Astrocyte of the cerebellum (primary cell): ENCODE data around the gene PAPPA.
A peak's percentile ranks its signal among the peaks of the same experiment; 100 is the strongest.

ENCODE experiments used
- DNase-seq: peaks from one replicate; pipeline ENCODE4 v3.0.0-alpha.2; 2011; ENCODE audit warnings: low read depth
- H3K4me3 ChIP-seq: 2 replicates; pipeline ENCODE4 v1.5.1; 2011; ENCODE audit warnings: mild to moderate bottlenecking, low read depth, low read length, moderate library complexity
- in situ Hi-C: cut with HindIII; loops from 2 replicates; pipeline ENCODE4 v1.10.0; 2017; ENCODE audit warnings: low sequenced_read_pairs
- TF ChIP-seq, protein P1 (sequence below): IDR thresholded peaks from 2 replicates; pipeline ENCODE4 v1.5.1; 2012; ENCODE audit warnings: low read length, low read depth, moderate library complexity, mild to moderate bottlenecking; ENCODE audit errors: missing control alignments

PAPPA gene

DNA sequence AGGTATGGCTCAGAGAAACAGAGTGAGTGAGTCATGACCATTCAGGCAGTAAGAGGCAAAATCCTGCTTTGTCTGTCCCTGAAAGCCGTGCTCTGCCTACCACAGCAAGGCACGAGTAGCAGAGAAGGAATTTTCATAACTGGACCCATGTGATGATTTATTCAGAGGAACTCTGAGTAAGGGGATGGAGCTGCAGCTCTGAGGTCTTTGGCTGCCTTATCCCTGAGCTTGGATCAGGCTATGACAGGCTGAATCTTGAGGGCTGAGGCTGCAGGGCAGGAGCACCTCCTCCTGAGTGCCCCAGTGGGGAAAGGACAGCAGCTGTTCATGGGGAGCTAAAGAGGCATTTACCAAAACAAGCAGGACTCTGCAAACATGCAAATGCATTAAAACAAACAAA lies 183.4 kb downstream of the PAPPA start:
- in situ Hi-C loops = no loop called here
- TF ChIP-seq, protein P1, sequence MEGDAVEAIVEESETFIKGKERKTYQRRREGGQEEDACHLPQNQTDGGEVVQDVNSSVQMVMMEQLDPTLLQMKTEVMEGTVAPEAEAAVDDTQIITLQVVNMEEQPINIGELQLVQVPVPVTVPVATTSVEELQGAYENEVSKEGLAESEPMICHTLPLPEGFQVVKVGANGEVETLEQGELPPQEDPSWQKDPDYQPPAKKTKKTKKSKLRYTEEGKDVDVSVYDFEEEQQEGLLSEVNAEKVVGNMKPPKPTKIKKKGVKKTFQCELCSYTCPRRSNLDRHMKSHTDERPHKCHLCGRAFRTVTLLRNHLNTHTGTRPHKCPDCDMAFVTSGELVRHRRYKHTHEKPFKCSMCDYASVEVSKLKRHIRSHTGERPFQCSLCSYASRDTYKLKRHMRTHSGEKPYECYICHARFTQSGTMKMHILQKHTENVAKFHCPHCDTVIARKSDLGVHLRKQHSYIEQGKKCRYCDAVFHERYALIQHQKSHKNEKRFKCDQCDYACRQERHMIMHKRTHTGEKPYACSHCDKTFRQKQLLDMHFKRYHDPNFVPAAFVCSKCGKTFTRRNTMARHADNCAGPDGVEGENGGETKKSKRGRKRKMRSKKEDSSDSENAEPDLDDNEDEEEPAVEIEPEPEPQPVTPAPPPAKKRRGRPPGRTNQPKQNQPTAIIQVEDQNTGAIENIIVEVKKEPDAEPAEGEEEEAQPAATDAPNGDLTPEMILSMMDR = no peak
- no peak overlapping the region for H3K4me3 ChIP-seq
- DNase-seq = peak; percentile 27

DNA sequence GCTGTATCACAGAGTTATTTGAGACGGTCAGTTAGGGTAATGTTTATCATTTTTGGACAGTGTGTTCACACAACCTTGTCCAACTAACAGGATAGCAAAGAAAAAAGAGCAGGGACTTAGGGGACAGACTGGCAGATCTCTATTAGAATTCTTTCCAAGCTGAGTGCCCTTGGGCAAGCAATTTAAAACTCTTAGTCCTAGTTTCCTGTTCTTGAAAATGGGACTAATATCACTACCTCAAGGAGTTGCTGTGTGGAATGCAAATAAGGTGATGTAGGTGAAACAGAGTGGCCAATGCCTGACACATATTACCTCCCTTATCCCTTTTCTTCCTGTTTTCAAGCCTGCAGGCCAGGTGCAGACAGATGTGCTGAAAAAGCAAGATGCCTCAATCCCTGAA lies 186.7 kb downstream of the PAPPA start:
- in situ Hi-C loops = no loop called here
- no peak overlapping the region for H3K4me3 ChIP-seq
- TF ChIP-seq, protein P1 = no peak
- no peak for DNase-seq

DNA sequence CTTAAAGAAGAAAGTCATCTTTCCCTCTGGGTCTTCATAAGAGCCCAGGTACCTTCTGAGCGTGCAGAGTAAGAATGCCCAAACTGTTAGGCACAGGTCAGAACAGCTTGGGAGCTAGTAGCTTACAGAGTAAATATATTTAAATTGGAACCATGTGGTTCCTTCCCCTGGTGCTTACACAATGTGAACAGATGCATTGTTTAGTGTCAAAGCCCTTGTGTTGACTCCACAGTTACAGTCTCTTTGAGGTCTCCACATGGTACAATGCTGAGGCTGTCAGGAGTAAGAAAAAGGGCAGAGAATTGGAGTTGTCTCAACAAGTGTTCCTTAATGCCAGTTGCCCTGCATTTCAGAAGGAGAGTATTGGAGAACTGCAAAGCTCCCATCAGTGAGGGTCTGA lies 188.5 kb downstream of the PAPPA start:
- no peak for DNase-seq

DNA sequence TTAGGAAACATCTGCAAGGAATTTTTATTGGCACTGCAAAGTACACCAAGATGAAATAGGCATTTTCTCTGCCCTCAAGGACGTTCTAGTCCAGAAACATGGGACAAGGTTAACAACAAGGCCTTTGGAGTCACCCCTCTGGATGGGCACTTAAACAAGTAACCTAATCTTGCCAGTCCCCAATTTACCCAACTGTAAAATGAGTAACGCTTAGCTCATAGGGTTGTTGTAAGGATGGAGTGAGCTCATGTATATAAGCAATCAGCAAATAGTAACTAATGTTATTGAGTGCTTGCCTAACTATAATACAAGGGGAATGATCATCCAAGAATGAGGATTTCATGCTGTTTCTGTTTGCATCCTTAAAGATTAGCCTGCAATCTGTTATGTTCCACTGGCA lies 189.3 kb downstream of the PAPPA start:
- in situ Hi-C loops = no loop called here
- TF ChIP-seq, protein P1 = no peak
- DNase-seq = no peak
- H3K4me3 ChIP-seq = no peak overlapping the region

More for the DNA sequence above, 188.5 kb downstream of the PAPPA start:
- in situ Hi-C loops = no loop called here
- TF ChIP-seq, protein P1 = no peak
- no peak overlapping the region for H3K4me3 ChIP-seq

DNA sequence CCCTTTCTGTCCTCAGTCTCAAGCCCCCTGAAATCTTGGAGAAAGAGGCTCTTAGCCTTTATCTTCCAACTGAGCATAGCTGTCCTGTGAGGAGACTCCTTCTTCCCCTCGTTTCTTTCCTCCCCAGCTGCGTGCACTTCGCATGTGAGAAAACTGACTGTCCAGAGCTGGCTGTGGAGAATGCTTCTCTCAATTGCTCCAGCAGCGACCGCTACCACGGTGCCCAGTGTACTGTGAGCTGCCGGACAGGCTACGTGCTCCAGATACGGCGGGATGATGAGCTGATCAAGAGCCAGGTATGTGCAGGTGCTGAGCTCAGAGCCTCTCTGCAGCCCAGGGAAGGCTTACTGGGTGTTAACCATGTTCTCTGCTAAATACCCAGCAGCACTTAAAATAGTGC lies 190.8 kb downstream of the PAPPA start:
- TF ChIP-seq, protein P1 = no peak
- DNase-seq = no peak
- in situ Hi-C loops = no loop called here
- no peak overlapping the region for H3K4me3 ChIP-seq

DNA sequence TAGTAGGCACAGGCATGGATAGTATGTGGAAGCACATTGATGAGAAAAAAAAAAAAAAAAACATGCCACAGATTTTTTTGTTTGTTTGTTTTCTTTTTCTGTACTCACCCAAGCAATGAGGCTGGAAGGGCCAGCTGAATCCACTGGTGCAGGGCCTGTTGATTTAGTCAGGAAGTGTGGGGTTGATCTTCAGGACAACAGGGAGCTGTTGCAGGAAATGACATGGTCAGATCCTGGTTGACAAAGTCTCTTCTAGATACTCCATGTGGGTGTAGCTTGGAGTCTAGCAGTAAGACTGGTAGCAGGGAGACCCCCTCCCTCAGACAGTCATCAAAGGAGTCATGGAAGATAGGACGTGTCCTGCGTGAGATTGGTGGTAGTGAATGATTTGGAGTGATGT lies 191.8 kb downstream of the PAPPA start:
- DNase-seq = no peak
- H3K4me3 ChIP-seq = no peak overlapping the region
- in situ Hi-C loops = no loop called here
- TF ChIP-seq, protein P1 = no peak

DNA sequence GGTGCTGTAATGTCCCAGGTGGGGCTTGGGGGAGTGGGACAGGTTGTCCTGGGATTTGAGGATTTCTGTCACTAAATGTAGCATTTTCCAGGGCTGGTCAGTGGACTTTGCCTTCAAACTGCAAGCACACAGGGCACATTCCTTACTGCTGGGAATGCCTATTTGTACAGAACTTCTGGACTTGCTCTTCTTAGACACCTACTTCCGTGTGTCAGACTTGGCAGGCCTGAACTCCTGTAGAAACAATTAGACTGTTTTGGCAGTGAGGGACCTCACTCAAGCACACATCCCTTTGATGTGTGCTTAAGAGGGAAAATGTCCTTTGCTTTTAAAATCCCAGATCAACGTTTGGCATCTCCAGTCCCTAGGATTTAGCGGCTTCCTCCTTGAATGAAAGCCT lies 192.2 kb downstream of the PAPPA start:
- TF ChIP-seq, protein P1 = no peak
- DNase-seq = no peak
- in situ Hi-C loops = no loop called here

More for the DNA sequence above, 192.2 kb downstream of the PAPPA start:
- H3K4me3 ChIP-seq = no peak overlapping the region
